PC-9 (cell line): ENCODE results near the gene RILP.

Experiments
- EZH2 ChIP-seq: fragments of 200-600 bp; sonication (generic); IDR thresholded peaks from 2 replicates; pipeline ENCODE4 v1.8.0; 2017; ENCODE audit warnings: antibody characterized with exemption, low read depth
- TF ChIP-seq, protein P1 (sequence below): fragments of 200-600 bp; sonication (generic); conservative IDR thresholded peaks from 2 replicates; pipeline ENCODE4 v1.6.1; 2017; ENCODE audit warnings: mixed run types, antibody characterized with exemption, mild to moderate bottlenecking, moderate library complexity

DNA sequence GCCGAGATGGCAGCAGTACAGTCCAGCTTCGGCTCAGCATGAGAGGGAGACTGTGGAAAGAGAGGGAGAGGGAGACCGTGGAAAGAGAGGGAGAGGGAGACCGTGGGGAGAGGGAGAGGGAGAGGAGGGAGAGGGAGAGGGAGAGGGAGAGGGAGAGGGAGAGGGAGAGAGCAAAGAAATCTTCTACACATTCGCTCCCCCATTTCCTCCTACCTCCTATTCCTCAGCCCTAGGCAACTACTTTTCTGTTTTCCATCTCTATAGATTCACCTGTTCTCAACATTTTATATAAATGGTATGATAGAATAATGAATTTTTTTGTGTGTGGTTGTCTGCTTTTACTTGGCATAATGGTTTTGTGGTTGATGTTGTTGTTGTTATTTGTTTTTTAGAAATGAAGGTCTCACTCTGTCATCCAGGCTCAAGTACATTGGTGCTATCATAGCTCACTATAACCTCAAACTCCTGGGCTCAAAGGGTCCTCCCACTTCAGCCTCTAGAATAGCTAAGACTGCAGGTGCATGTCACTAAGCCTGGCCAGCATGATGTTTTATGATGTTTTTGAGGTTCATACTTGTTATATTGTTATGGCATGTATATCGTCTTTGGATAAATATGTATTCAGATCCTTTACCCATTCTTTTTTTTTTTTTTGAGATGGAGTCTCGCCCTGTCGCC is 41.0 kb upstream of the RILP start:
- TF ChIP-seq, protein P1, sequence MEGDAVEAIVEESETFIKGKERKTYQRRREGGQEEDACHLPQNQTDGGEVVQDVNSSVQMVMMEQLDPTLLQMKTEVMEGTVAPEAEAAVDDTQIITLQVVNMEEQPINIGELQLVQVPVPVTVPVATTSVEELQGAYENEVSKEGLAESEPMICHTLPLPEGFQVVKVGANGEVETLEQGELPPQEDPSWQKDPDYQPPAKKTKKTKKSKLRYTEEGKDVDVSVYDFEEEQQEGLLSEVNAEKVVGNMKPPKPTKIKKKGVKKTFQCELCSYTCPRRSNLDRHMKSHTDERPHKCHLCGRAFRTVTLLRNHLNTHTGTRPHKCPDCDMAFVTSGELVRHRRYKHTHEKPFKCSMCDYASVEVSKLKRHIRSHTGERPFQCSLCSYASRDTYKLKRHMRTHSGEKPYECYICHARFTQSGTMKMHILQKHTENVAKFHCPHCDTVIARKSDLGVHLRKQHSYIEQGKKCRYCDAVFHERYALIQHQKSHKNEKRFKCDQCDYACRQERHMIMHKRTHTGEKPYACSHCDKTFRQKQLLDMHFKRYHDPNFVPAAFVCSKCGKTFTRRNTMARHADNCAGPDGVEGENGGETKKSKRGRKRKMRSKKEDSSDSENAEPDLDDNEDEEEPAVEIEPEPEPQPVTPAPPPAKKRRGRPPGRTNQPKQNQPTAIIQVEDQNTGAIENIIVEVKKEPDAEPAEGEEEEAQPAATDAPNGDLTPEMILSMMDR, result no peak
- no peak for TF ChIP-seq EZH2
